GM04503 (cell line): ENCODE measurements around the gene LMO7.
"Not testable (repeated sequence)": the region's sequence is repeated elsewhere in the genome, so short reads cannot be mapped to it uniquely, and the experiment has no call there.

ENCODE experiments used
- DNase-seq: peaks from one replicate; pipeline ENCODE4 v3.0.0-alpha.2; 2012; ENCODE audit warnings: low read depth

LMO7 gene

DNA sequence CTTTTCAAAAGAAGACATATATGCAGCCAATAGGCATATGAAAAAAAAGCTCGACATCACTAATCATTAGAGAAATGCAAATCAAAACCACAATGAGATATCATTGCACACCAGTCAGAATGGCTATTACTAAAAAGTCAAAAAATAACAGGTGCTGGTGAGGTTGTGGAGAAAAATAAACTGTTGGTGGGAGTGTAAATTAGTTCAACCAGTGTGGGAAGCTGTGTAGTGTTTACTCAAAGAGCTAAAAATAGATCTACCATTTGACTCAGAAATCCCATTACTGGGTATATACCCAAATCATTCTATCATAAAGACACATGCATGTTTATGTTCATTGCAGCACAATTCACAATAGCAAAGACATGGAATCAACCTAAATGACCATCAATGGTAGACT lies 106.9 kb downstream of the LMO7 start:
- DNase-seq = not testable (repeated sequence)

DNA sequence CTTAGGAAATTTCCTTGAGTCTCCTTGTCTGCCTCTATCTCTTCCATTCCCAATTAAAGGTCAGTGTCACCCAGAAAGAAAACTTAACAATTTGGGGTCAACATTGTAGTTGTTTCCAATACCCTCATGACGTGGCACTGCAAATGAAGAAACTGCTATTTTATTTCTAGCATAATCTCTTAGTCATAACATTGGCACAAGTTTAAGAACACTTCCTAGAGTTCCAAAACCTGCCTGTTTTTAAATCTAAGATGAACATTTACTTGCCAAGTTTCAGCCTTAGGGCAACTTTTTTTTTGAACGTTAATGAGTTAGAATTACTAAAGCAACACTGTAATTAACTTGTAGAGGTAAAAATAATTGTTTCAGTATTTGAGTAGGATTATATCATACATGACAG lies 108.0 kb downstream of the LMO7 start:
- DNase-seq = no peak

DNA sequence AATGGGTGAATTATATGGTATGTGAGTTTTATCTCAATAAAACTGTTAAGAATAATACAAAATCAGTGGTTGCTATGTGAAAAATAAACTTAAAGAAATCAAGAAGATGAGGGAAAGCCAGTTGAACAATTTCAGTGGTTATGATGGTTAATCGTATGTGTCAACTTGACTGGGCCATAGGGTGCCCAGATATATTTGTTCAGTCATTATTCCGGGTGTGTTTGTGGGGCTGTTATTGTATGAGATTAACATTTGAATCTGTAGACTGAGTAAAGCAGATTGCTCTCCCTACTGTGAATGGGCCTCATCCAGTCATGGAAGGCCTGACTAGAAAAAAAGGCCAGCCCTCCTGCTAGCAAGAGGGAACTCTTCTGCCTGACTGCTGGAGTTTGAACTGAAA lies 109.3 kb downstream of the LMO7 start:
- no peak for DNase-seq

DNA sequence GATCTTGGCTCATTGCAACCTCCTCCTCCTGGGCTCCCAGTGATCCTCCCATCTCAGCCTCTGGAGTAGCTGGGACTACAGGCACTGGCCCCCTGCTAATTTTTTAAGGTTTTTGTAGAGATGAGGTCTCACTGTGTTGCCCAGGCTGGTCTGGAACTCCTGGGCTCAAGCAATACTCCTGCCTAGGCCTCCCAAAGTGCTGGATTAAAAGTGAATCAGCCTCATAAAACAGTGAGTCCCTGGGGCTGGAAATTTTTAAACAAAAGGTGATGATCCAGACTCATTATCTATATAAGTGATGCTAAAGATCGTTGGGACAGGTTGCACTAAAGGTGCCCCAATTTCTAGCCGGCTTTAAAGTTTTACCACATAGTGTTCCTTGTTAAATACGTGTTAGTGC lies 112.7 kb downstream of the LMO7 start:
- no peak for DNase-seq

- no peak for DNase-seq
Measured at GRCh38 chr13:75749407-75749806, 113.3 kb downstream of the LMO7 start.

- no peak for DNase-seq
Measured at GRCh38 chr13:75751350-75751749, 115.2 kb downstream of the LMO7 start.

GRCh38 chr13:75752826-75753225 lies 116.7 kb downstream of the LMO7 start:
- no peak for DNase-seq

GRCh38 chr13:75754936-75755335 lies 118.8 kb downstream of the LMO7 start:
- DNase-seq = no peak

DNA sequence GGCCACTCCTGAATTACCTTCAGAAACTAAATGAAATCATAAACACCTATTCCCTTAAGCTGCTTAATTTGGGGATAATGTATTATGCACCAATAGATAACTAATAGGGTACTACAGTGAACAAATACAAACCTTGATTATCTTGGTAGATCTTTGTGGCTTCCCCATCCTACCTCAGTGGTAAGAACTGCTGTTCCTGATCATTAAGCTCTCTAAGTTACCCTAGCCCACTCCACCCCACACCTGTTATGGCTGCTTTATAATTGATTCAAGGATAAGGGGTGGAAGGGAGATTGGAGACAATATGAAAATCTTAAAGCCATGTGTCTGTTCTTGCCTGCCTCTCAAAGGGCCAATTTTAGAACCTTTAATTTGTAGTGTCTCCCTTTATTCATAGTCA lies 121.2 kb downstream of the LMO7 start:
- no peak for DNase-seq

DNA sequence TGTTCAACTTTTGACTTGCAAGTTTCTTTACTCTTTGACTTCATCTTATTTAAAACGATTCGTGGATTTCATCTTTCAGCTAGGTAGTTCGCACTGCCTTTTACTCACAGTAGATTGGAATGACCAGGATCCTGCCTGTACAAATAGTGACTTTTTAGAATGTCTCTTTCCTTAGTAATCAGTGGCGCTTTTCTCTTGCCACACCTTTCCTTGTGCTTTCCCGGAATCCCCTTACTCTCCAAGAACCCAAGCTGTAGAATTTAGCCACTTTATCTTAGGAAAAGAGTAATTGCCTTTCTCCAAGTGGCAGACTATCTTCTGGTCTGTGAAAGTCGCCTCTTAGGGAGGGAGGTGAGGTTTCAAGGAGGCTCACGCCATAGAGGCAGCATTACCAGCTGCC lies 123.4 kb downstream of the LMO7 start:
- no peak for DNase-seq

- no peak for DNase-seq
Measured at GRCh38 chr13:75760131-75761021, 124.2 kb downstream of the LMO7 start.

DNA sequence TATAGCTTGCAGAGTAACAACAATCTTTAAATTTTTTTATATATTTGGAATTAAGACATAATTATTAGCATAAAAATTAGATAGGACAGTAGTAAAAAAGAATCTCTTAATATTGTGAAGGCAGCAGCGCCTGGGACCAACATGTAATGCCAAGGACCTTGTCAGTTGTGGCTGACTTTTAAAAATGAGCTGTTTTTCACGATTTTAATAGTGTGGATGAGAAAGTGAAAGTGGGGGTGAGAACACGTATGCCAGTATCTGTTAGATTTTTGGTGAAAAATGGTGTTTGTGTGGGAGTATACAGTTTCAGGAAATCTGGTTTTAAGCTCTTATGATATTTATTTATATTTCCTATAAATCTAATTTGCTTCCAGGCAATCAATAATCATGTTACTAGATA lies 125.2 kb downstream of the LMO7 start:
- DNase-seq = no peak

DNA sequence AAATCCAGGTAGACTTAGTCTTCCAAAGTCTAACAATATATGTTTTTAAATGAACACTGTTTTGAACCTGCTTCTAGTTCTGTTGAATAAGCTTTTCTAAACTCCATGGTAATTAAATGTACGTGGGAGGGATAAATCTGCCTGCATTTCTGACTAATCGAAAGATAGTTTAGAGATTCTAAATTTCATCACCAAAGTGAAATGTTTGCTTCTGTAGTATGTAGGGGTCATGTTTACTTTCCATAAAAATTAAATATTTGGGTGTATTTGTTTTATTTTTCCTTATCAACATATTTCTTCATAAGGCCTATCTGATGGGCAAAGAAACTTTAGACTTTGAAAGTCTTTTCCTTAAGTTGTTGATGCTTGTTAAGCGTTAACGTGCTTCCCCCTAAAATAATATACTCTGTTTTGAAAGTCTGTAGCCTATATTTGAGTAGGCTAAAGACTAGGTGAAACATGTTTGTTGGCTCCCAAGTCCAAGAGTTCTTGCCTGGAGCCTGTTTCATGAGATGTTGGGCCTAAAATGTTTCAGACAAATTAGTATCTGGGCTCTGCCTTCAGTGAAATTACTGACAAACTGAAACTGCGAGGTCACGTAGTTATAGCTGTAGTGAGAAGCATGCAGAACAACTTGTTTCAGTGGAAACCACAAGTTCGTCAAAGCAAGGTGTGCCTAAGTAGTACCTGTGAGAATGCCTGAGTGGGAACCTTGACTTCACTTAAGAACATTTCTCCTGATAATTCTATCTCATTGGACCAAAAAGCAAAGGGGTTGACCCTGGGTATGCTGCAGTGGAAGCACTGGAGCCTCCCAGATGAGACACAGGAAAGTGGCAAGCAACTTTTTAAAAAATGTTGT lies 126.2 kb downstream of the LMO7 start:
- DNase-seq = no peak

DNA sequence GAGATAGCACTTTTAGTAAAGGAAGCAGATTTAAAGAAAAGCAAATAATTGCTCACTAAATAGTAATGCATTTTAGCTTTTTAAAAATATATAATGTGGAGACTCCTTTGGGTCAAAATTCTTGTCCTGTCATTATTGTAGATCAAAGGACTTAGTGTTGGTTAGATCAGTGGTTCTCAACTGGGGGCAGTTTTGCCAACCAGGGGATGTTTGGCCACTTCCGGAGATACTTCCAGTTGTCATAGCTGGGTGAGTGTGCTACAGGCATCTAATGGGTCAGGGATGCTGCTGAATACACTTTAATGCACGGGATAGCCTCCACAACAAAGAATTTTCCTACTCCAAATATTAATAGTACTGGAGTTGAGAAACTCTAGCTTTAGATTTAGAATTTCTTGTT lies 126.8 kb downstream of the LMO7 start:
- DNase-seq = no peak

GRCh38 chr13:75763512-75763911 lies 127.4 kb downstream of the LMO7 start:
- no peak for DNase-seq

- DNase-seq = no peak
Measured at GRCh38 chr13:75764251-75764925, 128.3 kb downstream of the LMO7 start.

DNA sequence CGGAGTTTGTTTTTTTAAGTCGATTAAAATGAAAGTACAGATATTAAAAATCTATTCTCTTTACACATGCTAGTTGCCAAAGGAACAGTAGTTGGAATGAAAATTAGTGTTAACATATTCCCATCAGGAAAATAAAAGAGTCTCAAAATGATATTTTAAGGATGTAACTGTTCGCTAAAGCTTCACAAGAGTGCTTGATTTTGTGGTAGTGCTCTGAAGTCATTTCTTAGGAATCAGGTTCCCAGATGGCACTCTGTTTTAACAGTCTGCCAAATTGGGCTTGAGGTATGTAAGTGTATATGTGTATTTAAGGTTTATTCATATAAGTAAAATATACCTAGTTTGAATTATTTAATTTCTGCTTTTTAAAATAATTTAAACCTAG lies 128.8 kb downstream of the LMO7 start:
- DNase-seq = no peak

GRCh38 chr13:75766636-75767035 lies 130.5 kb downstream of the LMO7 start:
- DNase-seq = no peak

- no peak for DNase-seq
Measured at GRCh38 chr13:75769141-75769905, 133.2 kb downstream of the LMO7 start.

GRCh38 chr13:75770164-75770563 lies 134.0 kb downstream of the LMO7 start:
- DNase-seq = no peak

DNA sequence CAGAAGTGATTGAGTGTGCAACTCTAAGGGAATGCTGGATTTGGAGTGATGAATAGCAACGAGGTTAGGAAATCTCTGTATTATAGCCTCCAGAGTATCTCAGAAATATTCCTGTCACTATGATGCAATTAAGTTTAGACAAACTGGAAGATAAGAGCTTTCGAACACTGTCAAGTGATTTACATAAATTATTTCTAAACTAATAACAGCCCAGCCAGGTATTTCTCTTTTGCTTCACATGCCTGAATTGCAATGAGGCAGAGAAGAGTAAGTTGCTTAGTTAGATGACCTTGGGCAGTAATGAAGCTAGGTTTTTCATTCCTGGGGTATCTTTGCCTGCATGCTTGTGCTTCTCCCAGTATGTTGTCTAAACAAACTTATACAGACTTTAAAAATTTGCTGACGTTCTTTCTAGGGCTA lies 134.5 kb downstream of the LMO7 start:
- no peak for DNase-seq

- no peak for DNase-seq
Measured at GRCh38 chr13:75771226-75771625, 135.1 kb downstream of the LMO7 start.
